Measurements from ENCODE around the gene ARL4C. TPM values are rescaled to one million over a fixed set of nuclear protein-coding genes. Genes with fewer than 3 reads are reported as not detected.

The ARL4C gene
- total and polyA plus RNA-seq, 9 donors, result 0.94 to 18.3 (median 5.1) TPM

- Histone ChIP-seq H3K4me3 (no peak overlapping the region), H3K4me1 (ENCODE audit: insufficient read depth) (no peaks in the 10 kb centered on the region), H3K27me3 (no peaks in the 10 kb centered on the region), H3K9me3 (no peaks in the 10 kb centered on the region), H3K27ac (no peak overlapping the region), H3K36me3 (no peaks in the 10 kb centered on the region)
- no peak for DNase-seq
- intact Hi-C loops (cut with DNase I), result no loop called here
- 77 to 83% (median 79%) methylated on average over 8 of the region's 8 CpGs for WGBS, 3 donors
- no peak for TF ChIP-seq EP300 (IDR thresholded peaks at IDR 0.05)
- no peak for TF ChIP-seq CTCF (IDR thresholded peaks at IDR 0.05)
- no peak for TF ChIP-seq POLR2A (IDR thresholded peaks at IDR 0.05)
Observed at GRCh38 chr2:234517971-234518370, 21.1 kb upstream of the ARL4C start.

GRCh38 chr2:234514873-234515638 lies 18.2 kb upstream of the ARL4C start:
- DNase-seq, result no peak
- Histone ChIP-seq H3K4me3 (no peak overlapping the region), H3K27me3 (no peaks in the 10 kb centered on the region), H3K4me1 (ENCODE audit: insufficient read depth) (no peaks in the 10 kb centered on the region), H3K36me3 (no peaks in the 10 kb centered on the region), H3K9me3 (no peaks in the 10 kb centered on the region), H3K27ac (no peak overlapping the region)
- 71 to 80% (median 79%) methylated on average over 16 of the region's 16 CpGs for WGBS, 3 donors
- TF ChIP-seq CTCF (IDR thresholded peaks at IDR 0.05) (no peak), EP300 (IDR thresholded peaks at IDR 0.05) (no peak), POLR2A (IDR thresholded peaks at IDR 0.05) (no peak)
- intact Hi-C loops (cut with DNase I), result no loop called here

GRCh38 chr2:234514099-234514498 lies 17.2 kb upstream of the ARL4C start:
- H3K27ac ChIP-seq, result no peak overlapping the region
- no peak for DNase-seq
- intact Hi-C loops (cut with DNase I), result no loop called here

GRCh38 chr2:234512884-234513669 lies 16.2 kb upstream of the ARL4C start:
- no peaks in the 10 kb centered on the region for H3K27me3 ChIP-seq
- no peaks in the 10 kb centered on the region for H3K9me3 ChIP-seq
- H3K4me3 ChIP-seq, result no peak overlapping the region
- no peaks in the 10 kb centered on the region for H3K4me1 ChIP-seq (ENCODE audit: insufficient read depth)
- no peaks in the 10 kb centered on the region for H3K36me3 ChIP-seq
- 54 to 69% (median 61%) methylated on average over 14 of the region's 14 CpGs for WGBS, 3 donors
- intact Hi-C loops (cut with DNase I), result no loop called here
- TF ChIP-seq POLR2A (IDR thresholded peaks at IDR 0.05), result no peak
- TF ChIP-seq EP300 (IDR thresholded peaks at IDR 0.05), result no peak
- no peak for TF ChIP-seq CTCF (IDR thresholded peaks at IDR 0.05)
- H3K27ac ChIP-seq, result no peak overlapping the region
- DNase-seq, result no peak

More at GRCh38 chr2:234514099-234514498, 17.2 kb upstream of the ARL4C start:
- no peaks in the 10 kb centered on the region for H3K36me3 ChIP-seq
- no peak overlapping the region for H3K4me3 ChIP-seq
- H3K27me3 ChIP-seq, result no peaks in the 10 kb centered on the region
- H3K4me1 ChIP-seq (ENCODE audit: insufficient read depth), result no peaks in the 10 kb centered on the region
- TF ChIP-seq POLR2A (IDR thresholded peaks at IDR 0.05) (no peak), EP300 (IDR thresholded peaks at IDR 0.05) (no peak), CTCF (IDR thresholded peaks at IDR 0.05) (no peak)
- WGBS, 3 donors, result 85 to 97% (median 91%) methylated on average over 1 of the region's 1 CpG
- H3K9me3 ChIP-seq, result no peaks in the 10 kb centered on the region

All from ovary (tissue), 9 donors.